NCI-H146 treated with DMSO at 0.1 percent for 48 hours (cell line): ENCODE data around the gene DPH3.
"Not testable (repeated sequence)": the region's sequence is repeated elsewhere in the genome, so short reads cannot be mapped to it uniquely, and the experiment has no call there.

ENCODE experiments used
- DNase-seq: peaks from one replicate; lab custom pipeline; 2025; ENCODE audit not compliant: unreplicated experiment; lab: John Stamatoyannopoulos, UW

The DPH3 gene

GRCh38 chr3:16264708-16265454 lies at the start of gene DPH3, which contains the start of gene OXNAD1:
Gene DPH3 (minus strand): TSS chr3:16264943. CDS start chr3:16264876, 67 bp downstream.
Gene OXNAD1 (plus strand): TSS chr3:16265212. CDS start chr3:16270953, 5,741 bp downstream.
- DNase-seq: peak; percentile 93

- DNase-seq: no peak
Observed at GRCh38 chr3:16313886-16314645, 49.3 kb upstream of the DPH3 start.

GRCh38 chr3:16311960-16312451 lies 47.3 kb upstream of the DPH3 start:
- DNase-seq: no peak

DNA sequence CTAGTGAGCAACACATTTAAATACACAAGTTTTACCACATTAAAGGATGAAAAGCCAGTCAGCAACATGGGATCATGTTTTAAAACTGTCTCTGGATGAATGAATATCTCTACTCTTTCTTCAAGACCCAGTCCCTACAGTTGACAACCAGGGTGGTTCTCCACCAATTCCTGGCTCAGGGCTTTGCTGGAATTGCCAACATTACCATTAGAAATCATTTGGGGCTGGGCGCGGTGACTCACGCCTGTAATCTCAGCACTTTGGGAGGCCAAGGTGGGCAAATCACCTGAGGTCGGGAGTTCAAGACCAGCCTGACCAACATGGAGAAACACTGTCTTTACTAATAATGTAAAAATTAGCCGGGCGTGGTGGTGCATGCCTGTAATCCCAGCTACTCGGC lies 45.7 kb upstream of the DPH3 start:
- DNase-seq: not testable (repeated sequence)

DNA sequence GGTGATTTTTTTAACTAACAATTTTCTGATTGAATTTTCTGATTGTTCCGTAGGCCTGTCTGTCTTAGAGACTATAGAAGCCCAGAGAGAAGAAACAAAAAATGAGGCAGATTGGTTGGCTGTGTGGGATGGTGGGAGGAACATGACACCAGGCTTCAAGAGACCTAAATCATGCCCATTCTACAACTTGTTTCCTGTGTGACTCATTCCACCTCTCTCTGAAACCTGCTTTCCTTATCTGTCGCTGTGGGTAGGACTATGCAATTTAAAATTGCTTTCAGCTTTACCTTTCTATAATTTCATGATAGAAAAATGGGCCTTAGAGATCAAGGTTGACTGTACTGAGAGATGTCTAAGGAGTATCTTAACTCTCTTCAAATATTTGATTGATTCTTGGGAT lies 44.8 kb upstream of the DPH3 start:
- no peak for DNase-seq

DNA sequence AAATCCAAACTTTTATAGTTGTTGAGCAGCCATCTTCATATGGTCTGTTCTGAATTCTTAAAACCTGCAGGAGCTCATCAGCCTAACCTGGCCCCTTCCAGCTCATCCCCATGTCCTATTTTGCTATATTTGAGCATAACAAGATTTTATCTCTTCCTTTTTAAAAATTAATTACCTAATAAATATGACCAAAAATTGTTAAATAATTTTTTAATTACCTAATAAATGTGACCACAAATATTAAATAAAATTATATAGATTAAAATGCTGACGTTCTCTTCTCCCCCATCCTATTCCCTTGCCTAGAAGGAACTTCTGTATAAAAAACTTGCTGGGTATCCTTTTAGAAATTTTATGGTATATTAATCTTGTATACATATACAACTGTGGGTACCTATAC lies 44.0 kb upstream of the DPH3 start:
- DNase-seq: no peak

GRCh38 chr3:16307832-16308531 lies 43.2 kb upstream of the DPH3 start:
- DNase-seq: no peak

- DNase-seq: no peak
Observed at GRCh38 chr3:16305111-16305541, 40.4 kb upstream of the DPH3 start.

DNA sequence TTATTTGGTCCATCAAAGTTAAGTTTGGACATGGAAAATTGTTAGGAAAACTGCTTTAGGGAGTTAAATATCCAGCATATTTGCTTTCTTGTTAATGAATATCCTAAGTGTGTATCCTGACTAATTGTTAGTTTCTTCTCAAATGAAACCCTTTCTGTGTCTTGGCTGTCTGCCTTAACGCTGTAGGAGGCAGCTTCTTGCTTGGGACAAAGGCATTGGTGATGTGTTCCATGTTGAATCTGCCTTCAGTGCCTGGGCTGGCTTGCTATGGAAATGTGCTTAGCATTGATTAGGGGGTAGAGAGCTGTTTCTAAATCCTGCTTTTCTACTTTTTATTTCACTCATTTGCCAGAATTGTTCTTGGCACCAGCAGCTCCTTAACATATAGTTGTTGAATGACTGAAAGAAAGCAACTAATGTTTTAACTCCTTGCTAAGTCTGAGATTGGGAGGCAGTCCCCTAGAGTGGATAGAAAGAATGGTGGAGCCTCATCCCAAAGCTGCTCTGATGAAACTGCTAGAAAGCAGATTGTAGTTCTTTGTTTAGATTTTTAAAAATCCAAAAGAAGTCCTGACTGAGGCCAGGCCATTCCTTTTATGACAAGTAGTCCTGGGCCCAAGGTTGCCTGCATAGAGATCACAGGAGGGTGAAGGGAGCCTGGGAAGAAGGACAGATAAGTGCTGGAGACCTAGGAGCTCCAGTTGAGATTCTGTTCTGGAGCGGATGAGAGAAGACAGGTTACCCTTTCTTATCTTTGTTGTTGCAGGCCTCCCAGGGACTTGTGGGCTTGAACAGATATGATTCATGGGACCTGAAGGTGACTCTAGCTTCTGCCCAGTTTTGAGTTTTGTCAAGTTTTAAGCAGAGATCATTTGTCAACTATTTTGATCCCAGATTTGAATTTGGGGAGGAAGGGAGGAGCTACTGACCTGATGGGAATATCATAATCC lies 39.6 kb upstream of the DPH3 start:
- no peak for DNase-seq

- no peak for DNase-seq
Observed at GRCh38 chr3:16303037-16303575, 38.4 kb upstream of the DPH3 start.

- DNase-seq: no peak
Observed at GRCh38 chr3:16302082-16302631, 37.4 kb upstream of the DPH3 start.

DNA sequence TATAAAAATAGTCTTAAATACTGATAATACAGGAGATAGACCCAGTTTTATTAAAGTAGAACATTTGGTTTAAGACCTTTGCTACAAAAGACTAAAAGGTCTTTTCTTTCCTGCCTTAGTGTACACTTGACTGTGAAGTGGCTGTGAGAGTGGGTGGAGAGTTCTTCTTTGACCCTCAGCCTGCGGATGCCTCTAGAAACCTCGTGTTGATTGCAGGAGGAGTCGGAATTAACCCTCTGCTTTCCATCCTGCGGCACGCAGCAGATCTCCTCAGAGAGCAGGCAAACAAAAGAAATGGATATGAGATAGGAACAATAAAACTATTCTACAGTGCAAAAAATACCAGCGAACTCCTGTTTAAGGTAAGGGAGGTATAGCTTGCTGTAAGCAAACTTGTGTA lies 36.8 kb upstream of the DPH3 start:
- no peak for DNase-seq

DNA sequence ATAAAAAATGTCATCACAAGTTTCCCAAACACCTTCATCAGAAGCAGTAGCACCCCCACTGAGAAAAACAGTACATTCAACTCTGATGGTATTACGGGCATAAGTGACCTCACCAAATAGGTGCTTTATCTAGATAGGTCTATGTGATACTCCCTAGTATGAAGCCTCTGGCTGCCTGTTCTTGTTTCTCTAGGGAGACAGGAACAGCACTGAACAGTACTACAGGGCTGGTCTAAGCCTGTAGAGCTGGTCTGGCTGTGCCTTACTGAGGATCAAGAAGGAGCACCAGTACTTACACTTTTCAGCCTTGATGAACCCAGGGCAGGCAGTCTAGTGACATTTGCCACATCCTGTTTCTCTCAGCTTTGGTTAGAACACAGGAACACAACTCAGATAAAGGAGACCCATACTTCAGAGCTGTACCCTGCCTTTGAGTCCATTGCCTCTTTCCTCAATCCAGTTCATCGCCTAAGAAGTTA lies 36.2 kb upstream of the DPH3 start:
- DNase-seq: no peak

DNA sequence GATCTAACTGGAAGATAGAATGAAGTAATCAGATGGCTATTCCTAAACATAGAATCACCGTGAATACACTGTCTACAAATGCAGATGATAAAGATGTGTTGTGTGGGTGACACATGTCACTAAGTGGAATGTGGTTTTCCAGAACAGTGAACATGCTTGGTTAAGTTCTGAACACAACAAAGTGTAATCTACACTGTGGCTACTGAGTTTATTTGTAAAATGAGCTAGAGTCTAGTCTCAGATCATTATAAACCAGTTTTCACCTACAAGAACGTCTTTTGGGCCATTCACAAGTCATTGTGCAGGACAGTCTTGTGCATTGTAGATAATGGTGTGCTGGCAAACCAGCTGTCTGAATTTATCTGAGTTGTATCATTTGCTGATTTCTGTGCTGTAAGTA lies 35.6 kb upstream of the DPH3 start:
- DNase-seq: no peak

GRCh38 chr3:16299746-16300145 lies 35.0 kb upstream of the DPH3 start:
- no peak for DNase-seq

DNA sequence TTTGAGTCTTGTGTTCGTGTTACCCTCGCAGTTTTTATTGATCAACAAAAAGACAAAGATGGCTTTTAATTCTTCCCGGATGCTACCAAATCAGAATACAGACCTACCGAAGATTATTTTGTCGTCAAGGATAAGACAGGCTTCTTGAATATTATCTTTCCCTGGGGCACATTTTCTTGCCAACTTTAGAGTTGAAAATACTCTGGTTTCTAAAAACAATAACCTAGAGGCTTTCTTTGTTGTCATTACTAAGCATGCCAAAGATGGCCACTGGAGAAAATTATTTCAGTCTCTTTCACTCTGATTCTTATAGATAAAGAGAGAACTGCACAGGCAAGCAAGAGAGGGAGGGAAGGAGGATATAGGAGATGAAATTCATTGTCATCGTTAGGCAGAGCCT lies 34.1 kb upstream of the DPH3 start:
- no peak for DNase-seq

- DNase-seq: no peak
Observed at GRCh38 chr3:16297997-16298885, 33.5 kb upstream of the DPH3 start.

DNA sequence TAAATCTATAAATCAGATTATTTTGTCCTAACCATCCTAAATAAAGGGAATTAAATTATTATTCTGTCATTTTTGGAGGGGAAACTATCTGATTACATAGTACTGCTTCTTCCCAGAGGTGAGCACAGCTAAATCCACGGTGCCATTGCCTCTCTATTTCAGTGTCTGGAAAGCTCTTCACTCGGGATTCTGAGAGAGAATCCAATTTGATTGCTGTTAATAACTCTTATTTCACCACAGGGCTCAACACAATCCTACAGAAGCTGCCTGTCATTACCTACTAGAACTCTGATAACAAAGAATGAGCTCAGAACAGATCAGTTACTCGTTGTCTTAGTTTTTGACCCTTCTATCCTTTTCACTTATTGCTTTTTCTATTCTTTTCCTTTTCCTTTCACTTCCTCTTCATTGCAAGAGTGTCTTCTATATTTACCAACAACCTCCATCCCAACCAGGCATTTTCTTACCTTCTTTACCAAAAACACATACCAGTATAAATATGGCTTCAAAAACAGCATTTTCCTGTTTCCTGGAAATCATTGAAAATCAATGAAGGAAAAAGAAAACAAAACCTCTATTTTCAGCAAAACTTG lies 30.7 kb upstream of the DPH3 start:
- DNase-seq: no peak
